SK-N-SH (cell line): ENCODE measurements around the gene KIAA0319L. TPM values are rescaled to one million over a fixed set of nuclear protein-coding genes. Genes with fewer than 3 reads are reported as not detected.
A peak's percentile ranks its signal among the peaks of the same experiment; 100 is the strongest.

Experiments used
- CTCF ChIA-PET: fragments of 300-600, 350-600 bp; formaldehyde crosslinking; extraction: SDS; loops from one replicate; lab custom pipeline; 2021; lab: Yijun Ruan, JAX
- POLR2A ChIA-PET: fragments of 350-600 bp; sonication (Branson Sonifier 250); formaldehyde crosslinking; extraction: SDS; loops from one replicate; lab custom pipeline; 2020; ENCODE audit warnings: antibody characterized with exemption, inconsistent platforms; lab: Yijun Ruan, JAX
- DNase-seq: peaks from one replicate; pipeline ENCODE4 v3.0.0; 2012
- H2AFZ ChIP-seq: fragments of 200-600 bp; sonication (generic); 2 replicates; pipeline ENCODE4 v1.8.1; 2016; ENCODE audit warnings: antibody characterized with exemption, mild to moderate bottlenecking, low read depth
- H3F3A ChIP-seq: fragments of 200-600 bp; sonication (generic); replicated peaks from 2 replicates; pipeline ENCODE3; 2016; ENCODE audit warnings: antibody characterized with exemption, mild to moderate bottlenecking; ENCODE audit not compliant: insufficient read depth
- H3K27ac ChIP-seq, 2 experiments: fragments of 200-500 bp in 1 of 2; fragments of 200-600 bp in 1 of 2; sonication (Bioruptor generic) in 1 of 2; sonication (generic), shearing (Covaris generic) in 1 of 2; 2 replicates each; pipeline versions ENCODE4 v1.5.1 to v1.6.1; 2014 to 2016; ENCODE audit warnings: low read depth in 2 of 2, inconsistent platforms in 1 of 2, low read length in 1 of 2, mild to moderate bottlenecking in 1 of 2, mixed read lengths in 1 of 2
- H3K27me3 ChIP-seq: fragments of 200-600 bp; sonication (generic), shearing (Covaris generic); 2 replicates; pipeline ENCODE4 v1.6.1; 2016; ENCODE audit warnings: mixed run types; ENCODE audit not compliant: insufficient read depth
- H3K36me3 ChIP-seq, 2 experiments: fragments of 200-500 bp in 1 of 2; fragments of 200-600 bp in 1 of 2; sonication (Bioruptor generic) in 1 of 2; sonication (generic) in 1 of 2; replicated peaks in 1 of 2; 2 replicates each; pipeline versions ENCODE3 to v1.5.1; 2014 to 2016; ENCODE audit warnings: low read length in 1 of 2, mild to moderate bottlenecking in 1 of 2; ENCODE audit not compliant: insufficient read depth in 2 of 2, control insufficient read depth in 1 of 2
- H3K4me1 ChIP-seq, 2 experiments: fragments of 200-500 bp in 1 of 2; fragments of 200-600 bp in 1 of 2; sonication (Bioruptor generic) in 1 of 2; sonication (generic), shearing (Covaris generic) in 1 of 2; 2 replicates each; pipeline versions ENCODE4 v1.5.1 to v1.6.1; 2014 to 2016; ENCODE audit warnings: low read depth in 1 of 2, low read length in 1 of 2, mixed run types in 1 of 2; ENCODE audit not compliant: insufficient read depth in 2 of 2, control insufficient read depth in 1 of 2
- H3K4me2 ChIP-seq: fragments of 200-600 bp; sonication (generic), shearing (Covaris generic); 2 replicates; pipeline ENCODE4 v1.6.1; 2017; ENCODE audit warnings: mixed run types
- H3K4me3 ChIP-seq, 2 experiments: fragments of 200-500 bp in 1 of 2; fragments of 200-600 bp in 1 of 2; sonication (Bioruptor generic) in 1 of 2; sonication (generic), shearing (Covaris generic) in 1 of 2; 2 replicates each; pipeline versions ENCODE4 v1.5.1 to v1.8.1; 2014 to 2016; ENCODE audit warnings: low read depth in 2 of 2, inconsistent platforms in 1 of 2, low read length in 1 of 2, mild to moderate bottlenecking in 1 of 2, mixed read lengths in 1 of 2, moderate library complexity in 1 of 2
- H3K79me2 ChIP-seq: fragments of 200-600 bp; sonication (generic); 2 replicates; pipeline ENCODE4 v1.8.1; 2017; ENCODE audit warnings: mild to moderate bottlenecking; ENCODE audit not compliant: insufficient read depth
- H3K9ac ChIP-seq: fragments of 200-600 bp; sonication (generic); 2 replicates; pipeline ENCODE4 v1.6.1; 2017; ENCODE audit warnings: mixed run types
- H3K9me2 ChIP-seq: fragments of 200-600 bp; sonication (generic); 2 replicates; pipeline ENCODE4 v1.6.1; 2017; ENCODE audit warnings: mixed run types
- H3K9me3 ChIP-seq: fragments of 200-600 bp; sonication (generic); 2 replicates; pipeline ENCODE4 v1.6.1; 2017; ENCODE audit warnings: mixed run types, mild to moderate bottlenecking, moderate library complexity
- H4K20me1 ChIP-seq: fragments of 200-600 bp; sonication (generic); 2 replicates; pipeline ENCODE4 v1.6.1; 2017; ENCODE audit warnings: mild to moderate bottlenecking, mixed run types; ENCODE audit not compliant: insufficient read depth
- CHD2 ChIP-seq: fragments of 150-350 bp; IDR thresholded peaks from 2 replicates; pipeline ENCODE4 v1.6.1; 2018; ENCODE audit warnings: low read length; ENCODE audit not compliant: partially characterized antibody
- CTCF ChIP-seq: fragments of 200-600 bp; sonication (generic); IDR thresholded peaks from 2 replicates; pipeline ENCODE4 v1.6.1; 2017; ENCODE audit warnings: antibody characterized with exemption, mild to moderate bottlenecking, moderate library complexity
- EP300 ChIP-seq, 2 experiments: IDR thresholded peaks; 2 replicates each; pipeline versions ENCODE4 v1.4.0 to v1.6.1; 2012; ENCODE audit warnings: borderline replicate concordance in 1 of 2, low read depth in 1 of 2, low read length in 1 of 2
- FOSL2 ChIP-seq: IDR thresholded peaks from 2 replicates; pipeline ENCODE4 v1.4.0; 2012; ENCODE audit warnings: low read depth, mild to moderate bottlenecking, moderate library complexity, borderline replicate concordance
- FOXM1 ChIP-seq: IDR thresholded peaks from 2 replicates; pipeline ENCODE4 v1.4.0; 2012; ENCODE audit warnings: low read depth, mild to moderate bottlenecking
- GABPA ChIP-seq: IDR thresholded peaks from 2 replicates; pipeline ENCODE4 v1.4.0; 2012; ENCODE audit warnings: low read depth, mild to moderate bottlenecking
- GATA2 ChIP-seq: sonication (generic); formaldehyde crosslinking; IDR thresholded peaks from 2 replicates; pipeline ENCODE4 v1.5.0; 2020; ENCODE audit warnings: mild to moderate bottlenecking, missing genetic modification reagents
- JUND ChIP-seq: IDR thresholded peaks from 2 replicates; pipeline ENCODE4 v1.4.0; 2012
- MXI1 ChIP-seq: IDR thresholded peaks from 2 replicates; pipeline ENCODE4 v1.6.1; 2012; ENCODE audit warnings: mild to moderate bottlenecking, low read depth, low read length, improper control_type of control experiment
- NFIC ChIP-seq: IDR thresholded peaks from 2 replicates; pipeline ENCODE4 v1.4.0; 2012; ENCODE audit warnings: borderline replicate concordance
- PBX3 ChIP-seq: IDR thresholded peaks from 2 replicates; pipeline ENCODE4; 2012
- POLR2AphosphoS5 ChIP-seq: IDR thresholded peaks from 2 replicates; pipeline ENCODE4 v1.6.1; 2012; ENCODE audit warnings: low read depth, low read length
- RAD21 ChIP-seq: IDR thresholded peaks from 2 replicates; pipeline ENCODE4 v1.6.1; 2012; ENCODE audit warnings: mild to moderate bottlenecking, low read length
- RFX5 ChIP-seq: IDR thresholded peaks from 2 replicates; pipeline ENCODE4 v1.6.1; 2012; ENCODE audit warnings: mild to moderate bottlenecking, improper control_type of control experiment, low read length
- RXRA ChIP-seq: IDR thresholded peaks from 2 replicates; pipeline ENCODE4 v1.4.0; 2012; ENCODE audit warnings: low read depth, mild to moderate bottlenecking, borderline replicate concordance
- SMC3 ChIP-seq: IDR thresholded peaks from 2 replicates; pipeline ENCODE4 v1.6.1; 2012; ENCODE audit warnings: low read depth, low read length, improper control_type of control experiment
- TAF1 ChIP-seq: IDR thresholded peaks from 2 replicates; pipeline ENCODE4 v1.6.1; 2012; ENCODE audit warnings: low read depth, mild to moderate bottlenecking, low read length, moderate library complexity, borderline replicate concordance
- TEAD4 ChIP-seq: IDR thresholded peaks from 2 replicates; pipeline ENCODE4 v1.4.0; 2012; ENCODE audit warnings: mild to moderate bottlenecking, borderline replicate concordance; ENCODE audit not compliant: insufficient read depth
- YY1 ChIP-seq: IDR thresholded peaks from 2 replicates; pipeline ENCODE4 v1.4.0; 2012; ENCODE audit warnings: low read depth, mild to moderate bottlenecking
- WGBS: methylation state at CpG from one replicate; pipeline ENCODE4 v1.1.6; 2017; ENCODE audit warnings: low lambda C conversion rate; 5-methylcytosine and 5-hydroxymethylcytosine counted together
- polyA plus RNA-seq, 3 experiments: library from polyadenylated mRNA; depleted of rRNA; stranded (reverse); fragments of >200 nt; gene quantifications; 2 replicates each; pipeline ENCODE4 v1.2.3, GENCODE V29; 2012
- TF ChIP-seq, protein P1 (sequence below): fragments of 150-350 bp; IDR thresholded peaks from 2 replicates; pipeline ENCODE4 v1.6.1; 2016; ENCODE audit warnings: mild to moderate bottlenecking, low read depth, low read length
- TF ChIP-seq, protein P2 (sequence below): IDR thresholded peaks from 2 replicates; pipeline ENCODE4 v1.4.0; 2012; ENCODE audit warnings: low read depth
- TF ChIP-seq, protein P3 (sequence below): IDR thresholded peaks from 2 replicates; pipeline ENCODE4 v1.4.0; 2012; ENCODE audit warnings: low read depth, borderline replicate concordance

Gene KIAA0319L
- polyA plus RNA-seq, 1 of the 3 experiments (the other 2 are of a cell fraction) = 51.9 TPM

DNA sequence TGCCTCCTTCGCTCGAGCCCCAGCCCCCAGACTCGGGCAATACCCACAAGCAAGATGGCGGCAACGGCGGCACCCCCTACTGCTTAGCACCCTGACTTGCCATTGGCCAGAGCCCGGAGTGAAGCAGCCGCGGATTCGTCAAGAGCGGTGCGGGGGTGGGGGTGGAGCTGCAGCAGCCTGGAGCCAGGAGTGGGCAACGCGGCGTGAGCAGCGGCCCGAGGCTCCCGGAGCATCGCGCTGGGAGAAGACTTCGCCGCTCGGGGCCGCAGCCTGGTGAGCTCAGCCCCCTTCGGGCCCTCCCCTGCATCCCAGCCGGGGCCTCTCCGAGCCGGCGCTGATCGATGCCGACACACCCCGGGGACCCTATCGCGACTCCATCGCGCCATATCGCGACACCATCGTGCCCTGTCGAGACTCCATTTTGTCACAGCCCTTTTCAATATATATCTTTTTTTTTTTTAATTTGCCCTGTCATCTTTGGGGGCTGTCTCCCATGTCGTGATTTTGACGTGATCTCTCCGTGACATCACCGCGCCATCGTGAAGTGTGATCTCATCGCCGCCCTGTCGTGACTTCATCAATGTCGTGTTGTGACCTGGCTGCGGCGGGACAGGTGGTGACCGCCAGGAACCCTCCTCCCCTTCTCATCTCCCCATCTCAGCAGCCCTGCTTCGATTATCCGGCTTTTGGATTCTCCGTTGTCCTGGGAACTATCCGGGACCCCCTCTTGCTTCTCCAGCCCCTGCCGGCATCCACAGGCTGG, 589 bp upstream of the KIAA0319L start, which contains the start of gene NCDN:
Gene NCDN (plus strand): TSS at position 189 of the 763 bp plus-strand sequence. CDS start 392 bp downstream, at position 581.
- TF ChIP-seq TEAD4 = no peak
- no peak for TF ChIP-seq JUND
- TF ChIP-seq RAD21 = no peak
- TF ChIP-seq FOSL2 = no peak
- TF ChIP-seq SMC3 = no peak
- peak; percentile 79 for TF ChIP-seq POLR2AphosphoS5
- TF ChIP-seq MXI1 = peak; percentile 77
- no peak for TF ChIP-seq PBX3
- no peak for TF ChIP-seq RXRA
- TF ChIP-seq TAF1 = peak; percentile 57; the same call in 1 of the 2 replicates
- TF ChIP-seq GATA2 (CRISPR knock-in tag) = 0 out of 2 replicates have a peak, but pooled peaks have one; percentile 22
- TF ChIP-seq, protein P1, sequence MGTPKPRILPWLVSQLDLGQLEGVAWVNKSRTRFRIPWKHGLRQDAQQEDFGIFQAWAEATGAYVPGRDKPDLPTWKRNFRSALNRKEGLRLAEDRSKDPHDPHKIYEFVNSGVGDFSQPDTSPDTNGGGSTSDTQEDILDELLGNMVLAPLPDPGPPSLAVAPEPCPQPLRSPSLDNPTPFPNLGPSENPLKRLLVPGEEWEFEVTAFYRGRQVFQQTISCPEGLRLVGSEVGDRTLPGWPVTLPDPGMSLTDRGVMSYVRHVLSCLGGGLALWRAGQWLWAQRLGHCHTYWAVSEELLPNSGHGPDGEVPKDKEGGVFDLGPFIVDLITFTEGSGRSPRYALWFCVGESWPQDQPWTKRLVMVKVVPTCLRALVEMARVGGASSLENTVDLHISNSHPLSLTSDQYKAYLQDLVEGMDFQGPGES = peak; percentile 92
- TF ChIP-seq, protein P2, sequence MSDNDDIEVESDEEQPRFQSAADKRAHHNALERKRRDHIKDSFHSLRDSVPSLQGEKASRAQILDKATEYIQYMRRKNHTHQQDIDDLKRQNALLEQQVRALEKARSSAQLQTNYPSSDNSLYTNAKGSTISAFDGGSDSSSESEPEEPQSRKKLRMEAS = peak; percentile 69
- no peak for TF ChIP-seq EP300 (IDR thresholded peaks at IDR 0.05; ENCODE audit: borderline replicate concordance in 1 of 2, low read depth in 1 of 2, low read length in 1 of 2)
- peak; percentile 78 for TF ChIP-seq GABPA
- TF ChIP-seq NFIC = no peak
- TF ChIP-seq CHD2 = peak; percentile 96
- TF ChIP-seq CTCF = no peak
- TF ChIP-seq YY1 = peak; percentile 100
- TF ChIP-seq RFX5 = no peak
- TF ChIP-seq FOXM1 = no peak
- TF ChIP-seq, protein P3, sequence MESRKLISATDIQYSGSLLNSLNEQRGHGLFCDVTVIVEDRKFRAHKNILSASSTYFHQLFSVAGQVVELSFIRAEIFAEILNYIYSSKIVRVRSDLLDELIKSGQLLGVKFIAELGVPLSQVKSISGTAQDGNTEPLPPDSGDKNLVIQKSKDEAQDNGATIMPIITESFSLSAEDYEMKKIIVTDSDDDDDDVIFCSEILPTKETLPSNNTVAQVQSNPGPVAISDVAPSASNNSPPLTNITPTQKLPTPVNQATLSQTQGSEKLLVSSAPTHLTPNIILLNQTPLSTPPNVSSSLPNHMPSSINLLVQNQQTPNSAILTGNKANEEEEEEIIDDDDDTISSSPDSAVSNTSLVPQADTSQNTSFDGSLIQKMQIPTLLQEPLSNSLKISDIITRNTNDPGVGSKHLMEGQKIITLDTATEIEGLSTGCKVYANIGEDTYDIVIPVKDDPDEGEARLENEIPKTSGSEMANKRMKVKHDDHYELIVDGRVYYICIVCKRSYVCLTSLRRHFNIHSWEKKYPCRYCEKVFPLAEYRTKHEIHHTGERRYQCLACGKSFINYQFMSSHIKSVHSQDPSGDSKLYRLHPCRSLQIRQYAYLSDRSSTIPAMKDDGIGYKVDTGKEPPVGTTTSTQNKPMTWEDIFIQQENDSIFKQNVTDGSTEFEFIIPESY = no peak
- TF ChIP-seq, all 33 proteins: peak for 9
- Histone ChIP-seq H3K27me3 (no peaks in the 10 kb centered on the region), H3K79me2 (peaks cover 53% of the 10 kb centered on the region), H3K27ac (peak within 1 kb of the TSS; percentile 91 to 99), H3K4me3 (peak within 1 kb of the TSS; percentile 88 to 89), H3K9me2 (no peaks in the 10 kb centered on the region), H2AFZ (peak within 1 kb of the TSS; percentile 77; the same call in 1 of the 2 replicates), H3K36me3 (peaks cover 11 to 29% of the 10 kb centered on the region in 2 experiments), H3K4me1 (peaks cover 4 to 41% of the 10 kb centered on the region in 2 experiments; a peak in 3 of 4 replicates), H3F3A (peaks cover 12% of the 10 kb centered on the region), H3K9me3 (no peaks in the 10 kb centered on the region), H3K9ac (peak within 1 kb of the TSS; percentile 84), H3K4me2 (peak within 1 kb of the TSS; percentile 74), H4K20me1 (peaks cover 6% of the 10 kb centered on the region; the same call in 1 of the 2 replicates)
- ChIA-PET CTCF (interaction anchor here (0.6 to 8.2 kb wide), 6 partner anchors 11 to 106 kb away, joined by 3 to 81 read pairs (median 3); no protein-coding TSS in a partner anchor), POLR2A (interaction anchor here (0.6 to 1.4 kb wide), 7 partner anchors 11 to 365 kb away, joined by 3 to 4 read pairs (median 4); partner anchors contain the start of gene SFPQ)
- peak; percentile 96 for DNase-seq
- WGBS = 1% methylated on average over 30 of the region's 58 CpGs
